GM19468 (cell line): ENCODE measurements around the gene BAZ1B.
"Not testable (repeated sequence)": the region's sequence is repeated elsewhere in the genome, so short reads cannot be mapped to it uniquely, and the experiment has no call there.

Experiments used
- ATAC-seq: cut with Tn5 transposase; IDR thresholded peaks from one replicate; pipeline ENCODE4 v1.9.1; 2021; ENCODE audit warnings: mild to moderate bottlenecking, moderate library complexity, moderate number of reproducible peaks; ENCODE audit not compliant: unreplicated experiment; ENCODE audit errors: extremely low read depth

The BAZ1B gene

GRCh38 chr7:73448609-73449008, 73.5 kb downstream of the BAZ1B start:
- ATAC-seq, result no peak

- ATAC-seq, result no peak
Measured at GRCh38 chr7:73447121-73447733, 74.9 kb downstream of the BAZ1B start.

GRCh38 chr7:73446682-73447081, 75.4 kb downstream of the BAZ1B start:
- ATAC-seq, result no peak

- ATAC-seq, result no peak
Measured at GRCh38 chr7:73443548-73444255, 78.4 kb downstream of the BAZ1B start.

- no peak for ATAC-seq
Measured at GRCh38 chr7:73442903-73443500, 79.1 kb downstream of the BAZ1B start.

- ATAC-seq, result no peak
Measured at GRCh38 chr7:73442222-73442902, 79.7 kb downstream of the BAZ1B start.

- ATAC-seq, result no peak
Measured at GRCh38 chr7:73439410-73439704, 82.7 kb downstream of the BAZ1B start.

- no peak for ATAC-seq
Measured at GRCh38 chr7:73438547-73439409, 83.3 kb downstream of the BAZ1B start.

GRCh38 chr7:73437621-73438416, 84.3 kb downstream of the BAZ1B start:
- ATAC-seq, result no peak

GRCh38 chr7:73437091-73437490, 85.0 kb downstream of the BAZ1B start:
- ATAC-seq, result no peak

GRCh38 chr7:73436031-73436929, 85.8 kb downstream of the BAZ1B start:
- no peak for ATAC-seq

GRCh38 chr7:73435471-73436009, 86.6 kb downstream of the BAZ1B start:
- ATAC-seq, result no peak

GRCh38 chr7:73434701-73435069, 87.4 kb downstream of the BAZ1B start:
- ATAC-seq, result no peak

- ATAC-seq, result no peak
Measured at GRCh38 chr7:73433924-73434700, 88.0 kb downstream of the BAZ1B start.

- no peak for ATAC-seq
Measured at GRCh38 chr7:73432676-73433075, 89.4 kb downstream of the BAZ1B start.

GRCh38 chr7:73431041-73431835, 90.9 kb downstream of the BAZ1B start:
- no peak for ATAC-seq

- ATAC-seq, result not testable (repeated sequence)
Measured at GRCh38 chr7:73430540-73430939, 91.6 kb downstream of the BAZ1B start.
